WERI-Rb-1 (cell line): ENCODE data around the gene SNX5.

Experiments
- DNase-seq: peaks from one replicate; pipeline ENCODE4 v3.0.0-alpha.2; 2020
- H3K27ac ChIP-seq: fragments of 250-450 bp; sonication (Bioruptor Pico); 2 replicates; pipeline ENCODE4 v1.5.1; 2020; ENCODE audit warnings: mild to moderate bottlenecking, moderate library complexity
- H3K27me3 ChIP-seq: fragments of 250-450 bp; sonication (Bioruptor Pico); 2 replicates; pipeline ENCODE4 v1.5.1; 2021; ENCODE audit warnings: mild to moderate bottlenecking, low read depth, moderate library complexity; ENCODE audit not compliant: insufficient read depth, severe bottlenecking
- H3K36me3 ChIP-seq: fragments of 250-450 bp; sonication (Bioruptor Pico); 2 replicates; pipeline ENCODE4 v1.5.1; 2020; ENCODE audit warnings: mild to moderate bottlenecking, moderate library complexity
- H3K4me3 ChIP-seq: 2 replicates; pipeline ENCODE4 v1.5.1; 2011; ENCODE audit warnings: low read depth, mild to moderate bottlenecking, control low read depth, low read length
- H3K9me3 ChIP-seq: fragments of 250-450 bp; sonication (Bioruptor Pico); 2 replicates; pipeline ENCODE4 v1.5.1; 2021; ENCODE audit warnings: mild to moderate bottlenecking, moderate library complexity; ENCODE audit not compliant: severe bottlenecking
- TF ChIP-seq, protein P1 (sequence below): IDR thresholded peaks from 2 replicates; pipeline ENCODE4 v1.5.1; 2011; ENCODE audit warnings: low read depth, mild to moderate bottlenecking, control low read depth, inconsistent platforms, low read length

Gene SNX5

GRCh38 chr20:17956099-17956685, 12.4 kb downstream of the SNX5 start:
- Histone ChIP-seq H3K4me3 (no peak overlapping the region), H3K27ac (no peak overlapping the region), H3K27me3 (no peaks in the 10 kb centered on the region), H3K36me3 (peaks cover 57% of the 10 kb centered on the region), H3K9me3 (no peaks in the 10 kb centered on the region)
- TF ChIP-seq, protein P1, sequence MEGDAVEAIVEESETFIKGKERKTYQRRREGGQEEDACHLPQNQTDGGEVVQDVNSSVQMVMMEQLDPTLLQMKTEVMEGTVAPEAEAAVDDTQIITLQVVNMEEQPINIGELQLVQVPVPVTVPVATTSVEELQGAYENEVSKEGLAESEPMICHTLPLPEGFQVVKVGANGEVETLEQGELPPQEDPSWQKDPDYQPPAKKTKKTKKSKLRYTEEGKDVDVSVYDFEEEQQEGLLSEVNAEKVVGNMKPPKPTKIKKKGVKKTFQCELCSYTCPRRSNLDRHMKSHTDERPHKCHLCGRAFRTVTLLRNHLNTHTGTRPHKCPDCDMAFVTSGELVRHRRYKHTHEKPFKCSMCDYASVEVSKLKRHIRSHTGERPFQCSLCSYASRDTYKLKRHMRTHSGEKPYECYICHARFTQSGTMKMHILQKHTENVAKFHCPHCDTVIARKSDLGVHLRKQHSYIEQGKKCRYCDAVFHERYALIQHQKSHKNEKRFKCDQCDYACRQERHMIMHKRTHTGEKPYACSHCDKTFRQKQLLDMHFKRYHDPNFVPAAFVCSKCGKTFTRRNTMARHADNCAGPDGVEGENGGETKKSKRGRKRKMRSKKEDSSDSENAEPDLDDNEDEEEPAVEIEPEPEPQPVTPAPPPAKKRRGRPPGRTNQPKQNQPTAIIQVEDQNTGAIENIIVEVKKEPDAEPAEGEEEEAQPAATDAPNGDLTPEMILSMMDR = no peak
- DNase-seq = no peak

GRCh38 chr20:17955302-17955701, 13.3 kb downstream of the SNX5 start:
- TF ChIP-seq, protein P1 = no peak
- no peaks in the 10 kb centered on the region for H3K27me3 ChIP-seq
- no peak overlapping the region for H3K27ac ChIP-seq
- no peaks in the 10 kb centered on the region for H3K9me3 ChIP-seq
- peaks cover 66% of the 10 kb centered on the region for H3K36me3 ChIP-seq
- DNase-seq = no peak
- H3K4me3 ChIP-seq = no peak overlapping the region

DNA sequence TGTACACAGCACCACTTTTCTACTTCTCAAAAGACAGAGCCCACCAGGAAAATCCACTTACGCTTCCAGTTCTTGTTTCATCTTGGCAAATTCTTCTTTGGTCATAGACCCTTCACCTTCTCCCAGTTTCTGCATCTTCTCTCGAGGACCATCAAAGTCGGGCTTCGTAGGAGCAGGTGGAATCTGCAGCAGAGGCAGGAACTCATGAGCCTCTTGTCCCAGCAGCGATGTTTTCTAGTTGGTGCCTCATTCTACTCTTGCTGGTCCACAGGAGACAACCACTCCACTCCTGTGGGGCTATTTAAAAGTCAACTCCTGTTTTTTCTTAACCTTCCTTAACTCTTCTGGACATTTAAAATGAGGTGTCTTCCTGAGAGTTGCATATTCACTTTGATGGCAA, 14.7 kb downstream of the SNX5 start:
- peaks cover 80% of the 10 kb centered on the region for H3K36me3 ChIP-seq
- no peaks in the 10 kb centered on the region for H3K27me3 ChIP-seq
- no peak for DNase-seq
- TF ChIP-seq, protein P1 = no peak
- H3K4me3 ChIP-seq = no peak overlapping the region
- H3K9me3 ChIP-seq = no peaks in the 10 kb centered on the region
- H3K27ac ChIP-seq = no peak overlapping the region

DNA sequence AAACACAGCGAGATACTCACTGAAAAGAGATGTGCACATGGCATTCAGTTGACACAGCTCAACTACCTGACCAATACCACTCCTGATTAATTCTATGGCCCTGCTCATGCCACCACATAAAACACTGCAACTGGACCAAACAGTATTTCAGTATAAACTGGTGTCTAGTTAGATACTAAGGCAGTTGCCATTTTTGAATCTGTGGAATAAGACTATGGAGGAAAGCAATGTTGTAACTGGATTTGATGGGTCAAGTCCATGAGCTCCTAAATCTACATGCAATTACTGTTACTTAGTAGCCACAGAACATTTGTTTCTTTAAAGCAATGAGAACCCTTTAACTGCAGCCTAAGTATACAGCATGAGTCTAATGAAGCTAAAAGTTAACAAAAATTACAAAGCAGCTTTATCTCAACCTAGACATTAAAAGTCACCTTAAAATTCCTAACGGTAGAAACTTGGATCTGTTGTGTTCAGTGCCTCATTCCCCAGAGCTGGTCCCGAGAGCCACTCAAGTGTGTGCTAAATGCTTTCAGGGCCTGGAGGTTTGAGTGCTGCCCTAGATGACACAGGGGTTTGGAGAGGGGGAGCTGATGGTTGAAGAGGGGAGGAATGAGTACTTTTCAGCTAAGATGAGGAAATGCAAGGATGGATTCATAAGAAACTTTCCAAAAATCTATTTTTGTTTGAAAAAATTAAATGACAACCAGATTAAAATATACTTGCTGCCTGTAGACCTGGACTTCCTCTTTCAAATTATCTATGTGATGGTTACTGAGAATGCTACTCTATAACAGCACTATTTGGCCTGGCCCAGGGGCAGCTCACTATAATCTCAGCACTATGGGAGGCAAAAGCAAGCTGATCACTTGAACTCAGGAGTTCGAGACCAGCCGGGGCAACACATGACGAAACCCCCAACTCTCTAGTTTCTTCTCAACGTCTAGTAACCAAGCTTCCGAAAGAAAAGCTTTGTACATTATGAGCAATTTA, 15.6 kb downstream of the SNX5 start:
- H3K27me3 ChIP-seq = no peaks in the 10 kb centered on the region
- no peak overlapping the region for H3K4me3 ChIP-seq
- TF ChIP-seq, protein P1 = no peak
- DNase-seq = no peak
- no peak overlapping the region for H3K27ac ChIP-seq
- peaks cover 89% of the 10 kb centered on the region for H3K36me3 ChIP-seq
- H3K9me3 ChIP-seq = no peaks in the 10 kb centered on the region

GRCh38 chr20:17951323-17951722, 17.3 kb downstream of the SNX5 start:
- no peak overlapping the region for H3K27ac ChIP-seq
- DNase-seq = no peak
- H3K4me3 ChIP-seq = no peak overlapping the region
- H3K9me3 ChIP-seq = no peaks in the 10 kb centered on the region
- TF ChIP-seq, protein P1 = no peak
- H3K27me3 ChIP-seq = no peaks in the 10 kb centered on the region
- H3K36me3 ChIP-seq = peaks cover 100% of the 10 kb centered on the region
